ENCODE results near the gene HSD17B1. TPM values are rescaled to one million over a fixed set of nuclear protein-coding genes. Genes with fewer than 3 reads are reported as not detected.

HSD17B1 gene
- total and polyA plus RNA-seq, 2 of the 13 experiments (the other 11 are each of a cell fraction or from before 2014, with no cell fraction given), result 0.54 to 0.93 TPM

GRCh38 chr17:42536372-42537155 lies 16.2 kb upstream of the HSD17B1 start (continued):
- peak; percentile 74; the same call in 1 of the 2 replicates for TF ChIP-seq HES4 (CRISPR knock-in tag; IDR thresholded peaks at IDR 0.05; ENCODE audit: borderline replicate concordance)
- TF ChIP-seq DR1 (CRISPR knock-in tag; IDR thresholded peaks at IDR 0.05), result 0 out of 2 replicates have a peak, but pooled peaks have one; percentile 38
- peak; percentile 49; the same call in 1 of the 2 replicates for TF ChIP-seq GATA4 (IDR thresholded peaks at IDR 0.05; ENCODE audit: borderline replicate concordance, low read depth)
- peak; percentile 87 for TF ChIP-seq ZNF788 (CRISPR knock-in tag; IDR thresholded peaks at IDR 0.05; ENCODE audit: borderline replicate concordance)
- no peak for TF ChIP-seq ZNF431 (CRISPR knock-in tag; IDR thresholded peaks at IDR 0.05; ENCODE audit: borderline replicate concordance, low read depth)
- TF ChIP-seq ZNF605 (CRISPR knock-in tag; IDR thresholded peaks at IDR 0.05), result peak; percentile 96
- no peak for TF ChIP-seq EHMT2 (IDR thresholded peaks at IDR 0.05; ENCODE audit: borderline replicate concordance, low read depth, low read length)
- TF ChIP-seq, protein P1, sequence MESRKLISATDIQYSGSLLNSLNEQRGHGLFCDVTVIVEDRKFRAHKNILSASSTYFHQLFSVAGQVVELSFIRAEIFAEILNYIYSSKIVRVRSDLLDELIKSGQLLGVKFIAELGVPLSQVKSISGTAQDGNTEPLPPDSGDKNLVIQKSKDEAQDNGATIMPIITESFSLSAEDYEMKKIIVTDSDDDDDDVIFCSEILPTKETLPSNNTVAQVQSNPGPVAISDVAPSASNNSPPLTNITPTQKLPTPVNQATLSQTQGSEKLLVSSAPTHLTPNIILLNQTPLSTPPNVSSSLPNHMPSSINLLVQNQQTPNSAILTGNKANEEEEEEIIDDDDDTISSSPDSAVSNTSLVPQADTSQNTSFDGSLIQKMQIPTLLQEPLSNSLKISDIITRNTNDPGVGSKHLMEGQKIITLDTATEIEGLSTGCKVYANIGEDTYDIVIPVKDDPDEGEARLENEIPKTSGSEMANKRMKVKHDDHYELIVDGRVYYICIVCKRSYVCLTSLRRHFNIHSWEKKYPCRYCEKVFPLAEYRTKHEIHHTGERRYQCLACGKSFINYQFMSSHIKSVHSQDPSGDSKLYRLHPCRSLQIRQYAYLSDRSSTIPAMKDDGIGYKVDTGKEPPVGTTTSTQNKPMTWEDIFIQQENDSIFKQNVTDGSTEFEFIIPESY (CRISPR knock-in tag; IDR thresholded peaks at IDR 0.05), result peak; percentile 43; the same call in 1 of the 2 replicates
- TF ChIP-seq, protein P2, sequence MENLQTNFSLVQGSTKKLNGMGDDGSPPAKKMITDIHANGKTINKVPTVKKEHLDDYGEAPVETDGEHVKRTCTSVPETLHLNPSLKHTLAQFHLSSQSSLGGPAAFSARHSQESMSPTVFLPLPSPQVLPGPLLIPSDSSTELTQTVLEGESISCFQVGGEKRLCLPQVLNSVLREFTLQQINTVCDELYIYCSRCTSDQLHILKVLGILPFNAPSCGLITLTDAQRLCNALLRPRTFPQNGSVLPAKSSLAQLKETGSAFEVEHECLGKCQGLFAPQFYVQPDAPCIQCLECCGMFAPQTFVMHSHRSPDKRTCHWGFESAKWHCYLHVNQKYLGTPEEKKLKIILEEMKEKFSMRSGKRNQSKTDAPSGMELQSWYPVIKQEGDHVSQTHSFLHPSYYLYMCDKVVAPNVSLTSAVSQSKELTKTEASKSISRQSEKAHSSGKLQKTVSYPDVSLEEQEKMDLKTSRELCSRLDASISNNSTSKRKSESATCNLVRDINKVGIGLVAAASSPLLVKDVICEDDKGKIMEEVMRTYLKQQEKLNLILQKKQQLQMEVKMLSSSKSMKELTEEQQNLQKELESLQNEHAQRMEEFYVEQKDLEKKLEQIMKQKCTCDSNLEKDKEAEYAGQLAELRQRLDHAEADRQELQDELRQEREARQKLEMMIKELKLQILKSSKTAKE (CRISPR knock-in tag; IDR thresholded peaks at IDR 0.05; ENCODE audit: borderline replicate concordance), result peak; percentile 54; the same call in 1 of the 2 replicates
- peak; percentile 73 for TF ChIP-seq BRD4 (CRISPR knock-in tag; IDR thresholded peaks at IDR 0.05)
- no peak; the same call in 1 of the 2 replicates for TF ChIP-seq MEIS1 (CRISPR knock-in tag; IDR thresholded peaks at IDR 0.05; ENCODE audit: borderline replicate concordance)
- TF ChIP-seq ATAD3A (CRISPR knock-in tag; IDR thresholded peaks at IDR 0.05), result no peak
- peak; percentile 57 for TF ChIP-seq ZNF230 (CRISPR knock-in tag; IDR thresholded peaks at IDR 0.05)
- TF ChIP-seq SIX1 (CRISPR knock-in tag; IDR thresholded peaks at IDR 0.05; ENCODE audit: borderline replicate concordance), result 0 out of 2 replicates have a peak, but pooled peaks have one; percentile 47
- TF ChIP-seq GATAD2A (CRISPR knock-in tag; IDR thresholded peaks at IDR 0.05), result peak; percentile 80
- peak; percentile 98 for TF ChIP-seq ZFX (CRISPR knock-in tag; IDR thresholded peaks at IDR 0.05; ENCODE audit: low read depth)
- TF ChIP-seq GPN1 (CRISPR knock-in tag; IDR thresholded peaks at IDR 0.05; ENCODE audit: borderline replicate concordance), result peak; percentile 31; the same call in 1 of the 2 replicates
- TF ChIP-seq, protein P3, sequence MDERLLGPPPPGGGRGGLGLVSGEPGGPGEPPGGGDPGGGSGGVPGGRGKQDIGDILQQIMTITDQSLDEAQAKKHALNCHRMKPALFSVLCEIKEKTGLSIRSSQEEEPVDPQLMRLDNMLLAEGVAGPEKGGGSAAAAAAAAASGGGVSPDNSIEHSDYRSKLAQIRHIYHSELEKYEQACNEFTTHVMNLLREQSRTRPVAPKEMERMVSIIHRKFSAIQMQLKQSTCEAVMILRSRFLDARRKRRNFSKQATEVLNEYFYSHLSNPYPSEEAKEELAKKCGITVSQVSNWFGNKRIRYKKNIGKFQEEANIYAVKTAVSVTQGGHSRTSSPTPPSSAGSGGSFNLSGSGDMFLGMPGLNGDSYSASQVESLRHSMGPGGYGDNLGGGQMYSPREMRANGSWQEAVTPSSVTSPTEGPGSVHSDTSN (CRISPR knock-in tag; IDR thresholded peaks at IDR 0.05), result no peak
- no peak for TF ChIP-seq ZNF382 (CRISPR knock-in tag; IDR thresholded peaks at IDR 0.05; ENCODE audit: borderline replicate concordance)
- TF ChIP-seq ETV6 (CRISPR knock-in tag; conservative IDR thresholded peaks at IDR 0.05), result peak; percentile 89; the same call in 1 of the 2 replicates
- TF ChIP-seq BHLHE40 (IDR thresholded peaks at IDR 0.05; ENCODE audit: low read length), result no peak; the same call in 1 of the 2 replicates
- peak; percentile 46; the same call in 1 of the 2 replicates for TF ChIP-seq SNAPC2 (CRISPR knock-in tag; IDR thresholded peaks at IDR 0.05)
- TF ChIP-seq SAFB2 (CRISPR knock-in tag; IDR thresholded peaks at IDR 0.05; ENCODE audit: borderline replicate concordance, low read depth), result peak; percentile 44; the same call in 1 of the 2 replicates
- TF ChIP-seq NFATC3 (CRISPR knock-in tag; IDR thresholded peaks at IDR 0.05), result 0 out of 2 replicates have a peak, but pooled peaks have one; percentile 11
- no peak for TF ChIP-seq NFE2 (CRISPR knock-in tag; IDR thresholded peaks at IDR 0.05)
- TF ChIP-seq STAT5B (CRISPR knock-in tag; IDR thresholded peaks at IDR 0.05), result peak; percentile 89
